Fibroblast of lung (primary cell): Measurements from ENCODE around the gene DNM3. TPM values are rescaled to one million over a fixed set of nuclear protein-coding genes. Genes with fewer than 3 reads are reported as not detected.
A peak's percentile ranks its signal among the peaks of the same experiment; 100 is the strongest.

ENCODE experiments used
- DNase-seq, 2 donors: peaks; one replicate each; pipeline versions ENCODE4 v3.0.0 to v3.0.0-alpha.2; 2010; ENCODE audit warnings: low read depth in 2 of 2
- H2AFZ ChIP-seq: 2 replicates; pipeline ENCODE4 v1.5.1; 2012; ENCODE audit warnings: low read length, control low read depth, inconsistent platforms
- H3K27ac ChIP-seq: 2 replicates; pipeline ENCODE4 v1.5.1; 2011; ENCODE audit warnings: low read length, control low read depth; ENCODE audit not compliant: insufficient read depth
- H3K27me3 ChIP-seq: 2 replicates; pipeline ENCODE4 v1.5.1; 2011; ENCODE audit warnings: mild to moderate bottlenecking, low read length; ENCODE audit not compliant: control insufficient read depth, insufficient read depth
- H3K36me3 ChIP-seq: 2 replicates; pipeline ENCODE4 v1.5.1; 2011; ENCODE audit warnings: low read length; ENCODE audit not compliant: control insufficient read depth, insufficient read depth
- H3K4me1 ChIP-seq: 2 replicates; pipeline ENCODE4 v1.5.1; 2011; ENCODE audit warnings: low read length; ENCODE audit not compliant: control insufficient read depth, insufficient read depth; ENCODE audit errors: extremely low read depth
- H3K4me2 ChIP-seq: 2 replicates; pipeline ENCODE4 v1.5.1; 2011; ENCODE audit warnings: low read length, control low read depth; ENCODE audit not compliant: insufficient read depth; ENCODE audit errors: extremely low read depth
- H3K4me3 ChIP-seq, 4 experiments: fragments of 200-600 bp in 1 of 4; sonication (generic) in 1 of 4; replicated peaks in 1 of 4; 2 replicates each; pipeline ENCODE4 v1.5.1; 2011 to 2016; ENCODE audit warnings: low read length in 4 of 4, low read depth in 3 of 4, mild to moderate bottlenecking in 3 of 4, control low read depth in 2 of 4, inconsistent platforms in 1 of 4, mixed read lengths in 1 of 4; ENCODE audit not compliant: insufficient read depth in 1 of 4; ENCODE audit errors: control extremely low read depth in 1 of 4
- H3K79me2 ChIP-seq: 2 replicates; pipeline ENCODE4 v1.5.1; 2012; ENCODE audit warnings: mild to moderate bottlenecking, low read length, inconsistent platforms; ENCODE audit not compliant: control insufficient read depth, insufficient read depth
- H3K9ac ChIP-seq: 2 replicates; pipeline ENCODE4 v1.5.1; 2011; ENCODE audit warnings: mild to moderate bottlenecking, low read length, control low read depth; ENCODE audit not compliant: insufficient read depth
- H3K9me3 ChIP-seq: 2 replicates; pipeline ENCODE4 v1.5.1; 2012; ENCODE audit warnings: low read depth, low read length; ENCODE audit not compliant: control insufficient read depth, insufficient read depth
- H4K20me1 ChIP-seq: 2 replicates; pipeline ENCODE4 v1.5.1; 2011; ENCODE audit warnings: low read length; ENCODE audit not compliant: control insufficient read depth, insufficient read depth; ENCODE audit errors: extremely low read depth
- EZH2 ChIP-seq: IDR thresholded peaks from 2 replicates; pipeline ENCODE4 v1.5.1; 2012; ENCODE audit warnings: low read length, control low read depth, mild to moderate bottlenecking; ENCODE audit errors: missing control alignments
- polyA plus RNA-seq, 2 donors: library from polyadenylated mRNA; depleted of rRNA in 1 of 2; stranded (reverse) in 1 of 2; unstranded in 1 of 2; fragments of >200 nt; gene quantifications; 2 replicates each; pipeline ENCODE4 v1.2.1, GENCODE V29; 2011 to 2012; ENCODE audit warnings: missing spikeins in 1 of 2
- total RNA-seq: library from RNA; depleted of rRNA; stranded (reverse); fragments of >200 nt; gene quantifications from 2 replicates; pipeline ENCODE4 v1.2.1, GENCODE V29; 2014
- TF ChIP-seq, protein P1 (sequence below), 2 donors: IDR thresholded peaks in 1 of 2; conservative IDR thresholded peaks in 1 of 2; 1 replicate in 1 of 2; 2 replicates in 1 of 2; pipeline ENCODE4 v1.5.1; 2011 to 2012; ENCODE audit warnings: low read length in 2 of 2, control low read depth in 1 of 2, inconsistent platforms in 1 of 2, low read depth in 1 of 2, mild to moderate bottlenecking in 1 of 2

DNM3 gene
- total and polyA plus RNA-seq, 2 donors (not counting 1 experiment from before 2014, with no cell fraction given), result 1.6 to 3.6 TPM

DNA sequence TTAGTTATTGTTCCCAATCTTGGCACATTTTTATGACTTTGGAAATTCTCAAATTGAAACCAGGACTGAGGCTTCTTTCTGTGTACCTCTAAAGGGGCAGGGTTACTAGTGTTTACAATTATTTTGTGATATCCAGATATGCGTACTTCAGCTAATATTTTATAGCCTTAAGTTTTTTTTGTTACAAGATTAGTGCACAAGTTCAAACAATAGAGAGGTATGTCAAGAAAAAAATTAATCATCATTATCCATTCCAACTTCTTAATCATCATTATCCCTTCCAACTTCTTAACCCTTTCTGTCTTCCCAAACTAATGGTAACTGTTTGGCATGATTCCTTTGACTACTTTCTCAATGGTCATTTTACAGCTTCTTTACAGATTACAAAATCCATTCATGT, 306.2 kb downstream of the DNM3 start:
- H3K36me3 ChIP-seq, result no peaks in the 10 kb centered on the region
- no peaks in the 10 kb centered on the region for H3K9me3 ChIP-seq
- H3K4me2 ChIP-seq, result no peak overlapping the region
- peak in 1 of 2 donors; percentile 39 for DNase-seq
- TF ChIP-seq, protein P1, sequence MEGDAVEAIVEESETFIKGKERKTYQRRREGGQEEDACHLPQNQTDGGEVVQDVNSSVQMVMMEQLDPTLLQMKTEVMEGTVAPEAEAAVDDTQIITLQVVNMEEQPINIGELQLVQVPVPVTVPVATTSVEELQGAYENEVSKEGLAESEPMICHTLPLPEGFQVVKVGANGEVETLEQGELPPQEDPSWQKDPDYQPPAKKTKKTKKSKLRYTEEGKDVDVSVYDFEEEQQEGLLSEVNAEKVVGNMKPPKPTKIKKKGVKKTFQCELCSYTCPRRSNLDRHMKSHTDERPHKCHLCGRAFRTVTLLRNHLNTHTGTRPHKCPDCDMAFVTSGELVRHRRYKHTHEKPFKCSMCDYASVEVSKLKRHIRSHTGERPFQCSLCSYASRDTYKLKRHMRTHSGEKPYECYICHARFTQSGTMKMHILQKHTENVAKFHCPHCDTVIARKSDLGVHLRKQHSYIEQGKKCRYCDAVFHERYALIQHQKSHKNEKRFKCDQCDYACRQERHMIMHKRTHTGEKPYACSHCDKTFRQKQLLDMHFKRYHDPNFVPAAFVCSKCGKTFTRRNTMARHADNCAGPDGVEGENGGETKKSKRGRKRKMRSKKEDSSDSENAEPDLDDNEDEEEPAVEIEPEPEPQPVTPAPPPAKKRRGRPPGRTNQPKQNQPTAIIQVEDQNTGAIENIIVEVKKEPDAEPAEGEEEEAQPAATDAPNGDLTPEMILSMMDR (conservative IDR thresholded peaks at IDR 0.05 in 1 of 2, IDR thresholded peaks at IDR 0.05 in 1 of 2; ENCODE audit: low read depth in 1 of 2, low read length in 2 of 2), result no peak
- TF ChIP-seq EZH2, result no peak
- no peak overlapping the region for H2AFZ ChIP-seq
- peaks cover 19% of the 10 kb centered on the region for H3K79me2 ChIP-seq
- no peak overlapping the region for H3K4me3 ChIP-seq
- no peaks in the 10 kb centered on the region for H4K20me1 ChIP-seq
- no peaks in the 10 kb centered on the region for H3K27me3 ChIP-seq
- H3K4me1 ChIP-seq, result peaks cover 10% of the 10 kb centered on the region
- no peak overlapping the region for H3K9ac ChIP-seq
- no peak overlapping the region for H3K27ac ChIP-seq

DNA sequence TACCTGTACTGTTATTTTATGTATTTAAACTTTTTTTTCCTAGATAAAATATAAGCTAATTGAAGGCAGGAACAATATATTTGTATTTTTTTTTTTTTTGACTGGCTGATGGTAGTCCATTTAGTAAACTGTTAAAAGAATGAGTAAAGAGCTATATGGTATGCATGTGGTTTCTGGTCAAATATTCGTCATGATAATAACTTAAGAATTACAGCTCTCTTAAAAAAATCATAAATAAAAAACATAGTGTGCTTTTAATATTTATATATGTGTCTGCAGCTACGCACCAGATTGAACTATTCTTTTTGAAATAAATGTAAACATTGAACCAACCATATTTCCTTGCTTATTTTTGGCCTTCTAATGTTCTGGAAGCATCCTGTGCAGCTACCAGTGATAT, 306.9 kb downstream of the DNM3 start:
- Histone ChIP-seq H3K4me3 (no peak overlapping the region), H3K9me3 (no peaks in the 10 kb centered on the region), H3K4me2 (no peak overlapping the region), H3K9ac (no peak overlapping the region), H4K20me1 (no peaks in the 10 kb centered on the region), H3K4me1 (peaks cover 10% of the 10 kb centered on the region), H2AFZ (peak overlapping the region; percentile 21), H3K79me2 (peaks cover 14% of the 10 kb centered on the region), H3K36me3 (no peaks in the 10 kb centered on the region), H3K27ac (no peak overlapping the region), H3K27me3 (no peaks in the 10 kb centered on the region)
- peak in 1 of 2 donors; percentile 69 for DNase-seq
- TF ChIP-seq EZH2, result no peak
- TF ChIP-seq, protein P1 (conservative IDR thresholded peaks at IDR 0.05 in 1 of 2, IDR thresholded peaks at IDR 0.05 in 1 of 2; ENCODE audit: low read depth in 1 of 2, low read length in 2 of 2), result no peak

DNA sequence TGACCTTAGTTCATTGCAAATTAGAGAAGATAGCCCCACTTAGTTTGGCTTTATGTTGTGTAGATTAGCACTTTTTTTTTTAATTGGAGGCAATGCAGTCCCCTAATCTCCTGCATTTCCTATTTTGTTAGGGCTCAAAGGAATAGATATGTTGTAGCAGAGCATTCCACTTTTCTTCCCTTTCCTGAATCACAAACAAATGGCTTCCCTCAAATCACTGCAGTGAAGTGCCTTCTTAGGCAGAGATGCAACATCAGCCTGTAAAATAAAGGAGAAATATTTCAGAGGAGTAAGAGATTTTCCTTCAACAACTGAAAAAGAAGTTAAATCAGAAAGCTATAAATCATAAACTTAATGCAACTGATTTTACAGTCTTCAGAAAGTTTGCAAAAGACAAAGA, 307.4 kb downstream of the DNM3 start:
- no peak for DNase-seq
- Histone ChIP-seq H3K36me3 (no peaks in the 10 kb centered on the region), H3K79me2 (peaks cover 9% of the 10 kb centered on the region), H4K20me1 (no peaks in the 10 kb centered on the region), H3K27ac (no peak overlapping the region), H3K4me1 (peaks cover 12% of the 10 kb centered on the region), H3K9ac (no peak overlapping the region), H3K4me3 (no peak overlapping the region), H3K27me3 (no peaks in the 10 kb centered on the region), H2AFZ (peak overlapping the region; percentile 21), H3K9me3 (no peaks in the 10 kb centered on the region), H3K4me2 (no peak overlapping the region)
- TF ChIP-seq, protein P1 (conservative IDR thresholded peaks at IDR 0.05 in 1 of 2, IDR thresholded peaks at IDR 0.05 in 1 of 2; ENCODE audit: low read depth in 1 of 2, low read length in 2 of 2), result no peak
- no peak for TF ChIP-seq EZH2
